ENCODE measurements around the gene APBB1IP.
A peak's percentile ranks its signal among the peaks of the same experiment; 100 is the strongest.

Gene APBB1IP

GRCh38 chr10:26432938-26433337 lies 5.2 kb upstream of the APBB1IP start:
- no peak overlapping the region for H3K4me3 ChIP-seq (ENCODE audit: low read length)
- TF ChIP-seq CTCF (conservative IDR thresholded peaks at IDR 0.05; ENCODE audit: low read depth, low read length): no peak
- no peak for DNase-seq (ENCODE audit: low read depth)

- DNase-seq (ENCODE audit: low read depth): no peak
- TF ChIP-seq CTCF (conservative IDR thresholded peaks at IDR 0.05; ENCODE audit: low read depth, low read length): no peak
- H3K4me3 ChIP-seq (ENCODE audit: low read length): no peak overlapping the region
Measured at GRCh38 chr10:26435852-26436251, 2.3 kb upstream of the APBB1IP start.

- TF ChIP-seq CTCF (conservative IDR thresholded peaks at IDR 0.05; ENCODE audit: low read depth, low read length): no peak
- no peak for DNase-seq (ENCODE audit: low read depth)
- H3K4me3 ChIP-seq (ENCODE audit: low read length): no peak overlapping the region
Measured at GRCh38 chr10:26436848-26437247, 1.3 kb upstream of the APBB1IP start.

- peak overlapping the region; percentile 53 for H3K4me3 ChIP-seq (ENCODE audit: low read length)
- no peak for TF ChIP-seq CTCF (conservative IDR thresholded peaks at IDR 0.05; ENCODE audit: low read depth, low read length)
- no peak for DNase-seq (ENCODE audit: low read depth)
Measured at GRCh38 chr10:26438534-26439341, 597 bp downstream of the APBB1IP start.

GRCh38 chr10:26439406-26440087 lies 1.4 kb downstream of the APBB1IP start:
- H3K4me3 ChIP-seq (ENCODE audit: low read length): peak overlapping the region; percentile 53
- no peak for TF ChIP-seq CTCF (conservative IDR thresholded peaks at IDR 0.05; ENCODE audit: low read depth, low read length)
- no peak for DNase-seq (ENCODE audit: low read depth)

- H3K4me3 ChIP-seq (ENCODE audit: low read length): no peak overlapping the region
- no peak for DNase-seq (ENCODE audit: low read depth)
- TF ChIP-seq CTCF (conservative IDR thresholded peaks at IDR 0.05; ENCODE audit: low read depth, low read length): no peak
Measured at GRCh38 chr10:26440088-26440470, 1.9 kb downstream of the APBB1IP start.
